DND-41 (cell line): ENCODE measurements around the gene YTHDC2.

Experiments
- CTCF ChIP-seq: IDR thresholded peaks from 2 replicates; pipeline ENCODE4 v1.5.1; 2012; ENCODE audit warnings: borderline replicate concordance, low read length, moderate library complexity, mild to moderate bottlenecking; ENCODE audit not compliant: poor library complexity, severe bottlenecking; ENCODE audit errors: extremely low read depth
- EZH2 ChIP-seq: IDR thresholded peaks from 3 replicates; pipeline ENCODE4 v1.6.1; 2012; ENCODE audit warnings: borderline replicate concordance, low read depth, mild to moderate bottlenecking, moderate library complexity, low read length, inconsistent platforms; ENCODE audit not compliant: severe bottlenecking

GRCh38 chr5:113490317-113490716 is 23.2 kb upstream of the YTHDC2 start:
- TF ChIP-seq EZH2: no peak
- no peak for TF ChIP-seq CTCF
